ENCODE data around the gene SLC39A6.

DNA sequence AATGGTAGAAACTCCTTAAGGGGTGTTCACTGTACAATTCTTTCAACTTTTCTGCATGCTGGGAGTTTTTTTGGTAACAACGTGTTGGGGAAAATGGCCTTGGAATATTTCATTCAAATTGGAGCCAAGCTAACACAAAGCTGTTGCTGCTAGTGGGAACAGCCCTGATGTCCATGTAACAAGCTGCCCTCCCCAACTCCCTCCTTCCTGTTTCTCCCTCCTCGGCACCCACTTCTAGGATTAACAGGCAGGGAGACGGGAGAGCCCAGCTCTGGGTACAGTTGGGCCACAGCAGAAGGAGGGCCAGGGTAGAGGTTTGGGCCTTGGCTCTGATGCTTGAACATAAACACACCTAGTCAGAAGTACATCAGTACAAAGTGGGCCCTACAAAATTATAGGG is 48.8 kb upstream of the SLC39A6 start:
- TF ChIP-seq, protein P1, sequence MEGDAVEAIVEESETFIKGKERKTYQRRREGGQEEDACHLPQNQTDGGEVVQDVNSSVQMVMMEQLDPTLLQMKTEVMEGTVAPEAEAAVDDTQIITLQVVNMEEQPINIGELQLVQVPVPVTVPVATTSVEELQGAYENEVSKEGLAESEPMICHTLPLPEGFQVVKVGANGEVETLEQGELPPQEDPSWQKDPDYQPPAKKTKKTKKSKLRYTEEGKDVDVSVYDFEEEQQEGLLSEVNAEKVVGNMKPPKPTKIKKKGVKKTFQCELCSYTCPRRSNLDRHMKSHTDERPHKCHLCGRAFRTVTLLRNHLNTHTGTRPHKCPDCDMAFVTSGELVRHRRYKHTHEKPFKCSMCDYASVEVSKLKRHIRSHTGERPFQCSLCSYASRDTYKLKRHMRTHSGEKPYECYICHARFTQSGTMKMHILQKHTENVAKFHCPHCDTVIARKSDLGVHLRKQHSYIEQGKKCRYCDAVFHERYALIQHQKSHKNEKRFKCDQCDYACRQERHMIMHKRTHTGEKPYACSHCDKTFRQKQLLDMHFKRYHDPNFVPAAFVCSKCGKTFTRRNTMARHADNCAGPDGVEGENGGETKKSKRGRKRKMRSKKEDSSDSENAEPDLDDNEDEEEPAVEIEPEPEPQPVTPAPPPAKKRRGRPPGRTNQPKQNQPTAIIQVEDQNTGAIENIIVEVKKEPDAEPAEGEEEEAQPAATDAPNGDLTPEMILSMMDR (IDR thresholded peaks at IDR 0.05; ENCODE audit: poor library complexity): no peak
- TF ChIP-seq EZH2phosphoT487 (IDR thresholded peaks at IDR 0.05; ENCODE audit: low read depth, severe bottlenecking, unreplicated experiment): no peak
- TF ChIP-seq EZH2 (IDR thresholded peaks at IDR 0.05; ENCODE audit: borderline replicate concordance): no peak
